Muscle of back (tissue), 10 donors: ENCODE results near the gene EIF6. TPM values are rescaled to one million over a fixed set of nuclear protein-coding genes. Genes with fewer than 3 reads are reported as not detected.

Experiments
- polyA plus RNA-seq, 10 donors: library from polyadenylated mRNA; unstranded; fragments of 120-200 nt; gene quantifications; one replicate each; pipeline ENCODE4 v1.2.1, GENCODE V29; 2013; ENCODE audit not compliant: insufficient read length in 10 of 10

Gene EIF6
- polyA plus RNA-seq, 10 donors = 50.4 to 100 (median 69.3) TPM

Other genes with a start within 250 kb of the EIF6 start
- 10 to 100 TPM; 49.4 to 63.2 (median 54.0) TPM for gene TRPC4AP, start 192.0 kb downstream of the EIF6 start, polyA plus RNA-seq
- gene EDEM2, start 137.4 kb downstream of the EIF6 start, polyA plus RNA-seq = 10 to 100 TPM in 2 of 10 donors, 1 to 10 TPM in 8; 7.7 to 10.2 (median 8.8) TPM
- 10 to 100 TPM; 37.4 to 58.1 (median 46.2) TPM for gene PROCR, start 112.7 kb downstream of the EIF6 start, polyA plus RNA-seq
- gene MMP24, start 58.1 kb downstream of the EIF6 start, polyA plus RNA-seq = under 1 TPM; 0.25 to 0.59 (median 0.51) TPM
- gene MMP24OS, start 6.7 kb downstream of the EIF6 start, polyA plus RNA-seq = 10 to 100 TPM; 18.9 to 25.9 (median 21.9) TPM
- gene FAM83C, start 7.7 kb upstream of the EIF6 start, polyA plus RNA-seq = 1 to 10 TPM in 2 of 10 donors, not detected in 8; 3.0 to 4.7 TPM
- 10 to 100 TPM; 31.4 to 48.2 (median 41.8) TPM for gene UQCC1, start 127.2 kb upstream of the EIF6 start, polyA plus RNA-seq
- gene GDF5, start 153.5 kb upstream of the EIF6 start, polyA plus RNA-seq = under 1 TPM in 9 of 10 donors, not detected in 1; 0.12 to 0.77 (median 0.33) TPM
- gene CEP250, start 170.8 kb upstream of the EIF6 start, polyA plus RNA-seq = 10 to 100 TPM; 21.7 to 35.4 (median 30.2) TPM
- not detected for gene C20orf173, start 244.9 kb upstream of the EIF6 start, polyA plus RNA-seq